Head of caudate nucleus (tissue), 42 donors: ENCODE results near the gene ERBB4.
"Not testable (repeated sequence)": the region's sequence is repeated elsewhere in the genome, so short reads cannot be mapped to it uniquely, and the experiment has no call there.

ENCODE experiments used
- DNase-seq, 42 donors: peaks; one replicate each; pipeline versions ENCODE4 v3.0.0 to v3.0.0-alpha.2; 2020 to 2021; ENCODE audit warnings: mixed read lengths in 7 of 42
- intact Hi-C: fragments of 100-400 bp; cut with DNase I; formaldehyde crosslinking; loops from one replicate; pipeline ENCODE4 v1.15.0; 2022

The ERBB4 gene

DNA sequence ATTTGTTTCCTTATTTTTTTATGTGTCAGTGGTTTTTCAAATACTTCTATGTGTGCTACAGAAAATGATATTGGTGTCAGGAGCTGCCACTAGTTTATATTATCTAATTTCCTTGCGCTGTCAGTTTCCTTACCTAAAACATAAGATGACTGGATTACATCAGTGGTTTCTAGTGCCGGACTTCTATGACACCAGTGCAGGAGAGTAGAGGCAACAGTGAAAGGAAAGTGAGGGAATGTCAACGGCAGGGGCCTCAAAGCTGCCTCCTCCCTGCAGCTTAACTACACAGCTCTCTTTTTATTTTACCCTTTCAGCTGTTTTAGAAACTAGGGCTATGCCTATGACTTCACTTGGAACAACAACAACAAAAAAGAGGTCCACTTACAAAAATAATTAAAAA is 6.5 kb downstream of the ERBB4 start:
- DNase-seq, result no peak
- intact Hi-C loops, result no loop called here

DNA sequence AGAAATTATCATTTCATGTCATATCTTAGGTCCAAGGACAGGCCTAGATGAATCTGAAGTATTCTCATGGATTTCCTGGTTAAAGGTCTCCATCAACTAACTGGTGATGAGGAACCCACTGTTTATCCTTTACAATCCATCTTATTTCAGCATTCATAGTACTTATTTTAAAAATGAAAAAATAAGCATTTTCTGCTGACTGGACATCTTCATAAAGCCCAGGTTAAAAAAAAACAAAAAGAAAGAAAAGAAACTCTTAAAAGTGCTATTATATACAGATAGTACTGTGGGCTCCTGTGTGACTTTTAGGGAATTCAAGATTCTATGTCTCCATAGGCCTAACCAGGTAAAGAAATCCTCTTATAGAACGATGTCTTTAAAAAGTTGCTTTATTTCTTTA is 7.1 kb downstream of the ERBB4 start:
- intact Hi-C loops, result no loop called here
- no peak for DNase-seq

DNA sequence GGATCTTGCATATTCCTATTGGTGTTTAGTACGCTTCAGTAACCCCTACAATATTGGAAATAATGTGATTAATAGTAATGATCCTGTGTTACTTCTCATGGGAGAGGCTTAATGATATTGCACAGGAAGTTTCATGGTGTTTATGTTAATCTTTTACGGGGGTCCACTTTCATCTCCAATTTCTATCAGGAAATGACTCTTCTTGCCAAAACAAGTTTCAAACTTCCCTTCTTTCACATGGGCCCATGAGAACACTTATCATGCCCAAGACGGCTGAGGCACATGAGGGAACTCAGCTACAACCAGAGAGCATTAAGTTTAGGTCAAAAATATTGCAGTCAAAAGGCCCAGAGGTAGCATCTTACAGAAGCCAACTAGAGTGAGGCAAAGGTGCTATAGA is 7.6 kb downstream of the ERBB4 start:
- intact Hi-C loops, result no loop called here
- no peak for DNase-seq

DNA sequence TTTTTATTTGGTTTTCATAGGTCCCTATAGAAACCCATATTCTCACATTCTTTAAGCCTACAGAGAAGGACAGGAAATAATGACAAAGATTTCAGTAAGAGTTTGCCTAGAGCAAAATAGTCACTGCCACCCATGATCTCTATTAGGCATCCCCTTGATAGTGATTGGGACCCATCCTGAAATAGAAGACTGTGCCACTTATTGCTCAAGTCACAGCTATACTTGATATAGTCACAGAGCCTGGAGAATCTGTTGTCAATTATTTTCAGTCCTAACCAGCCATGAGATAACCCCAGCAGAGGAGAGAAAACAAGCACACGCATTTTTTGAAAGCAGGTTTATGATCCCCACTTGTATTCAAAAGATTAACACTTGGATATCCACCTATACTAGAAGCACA is 8.2 kb downstream of the ERBB4 start:
- intact Hi-C loops, result no loop called here
- DNase-seq, result no peak

DNA sequence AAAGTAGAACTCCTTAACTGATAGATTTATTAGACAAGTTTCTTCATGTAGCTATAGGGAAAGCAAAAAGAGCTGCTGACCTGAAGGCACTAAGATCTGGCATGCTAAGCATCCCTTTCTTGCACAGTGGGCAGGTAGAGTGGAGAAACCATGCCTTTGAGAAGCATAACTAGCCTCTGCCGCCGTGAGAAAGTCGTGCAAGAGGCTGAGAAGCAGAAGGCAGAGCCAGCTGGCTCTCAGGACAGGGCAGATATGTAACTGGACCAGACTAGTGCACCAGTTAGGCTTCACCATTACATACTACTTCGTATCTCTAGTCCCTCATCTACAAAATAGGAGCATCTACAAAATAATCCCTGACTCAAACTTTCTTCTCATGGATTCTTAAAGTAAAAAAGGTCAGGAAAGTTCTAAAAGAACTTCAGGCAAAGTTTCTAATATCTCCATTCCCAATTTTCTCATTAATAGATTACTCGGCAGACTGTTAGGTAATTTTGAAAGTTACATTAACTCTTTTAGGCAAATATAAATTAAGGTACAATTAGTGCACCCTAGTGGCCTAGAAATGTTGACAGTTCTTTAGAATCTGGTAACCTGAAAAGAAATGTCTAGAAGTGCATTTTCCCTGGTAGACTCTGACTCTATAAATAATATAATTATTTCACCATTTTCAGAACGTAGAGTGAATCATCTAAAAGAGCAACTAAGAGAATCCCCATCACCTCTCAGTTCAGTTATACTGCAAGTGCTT is 10.3 kb downstream of the ERBB4 start:
- intact Hi-C loops, result loop anchor here (10.0 kb wide), 1 partner anchor 103 kb away; no protein-coding TSS in a partner anchor

DNA sequence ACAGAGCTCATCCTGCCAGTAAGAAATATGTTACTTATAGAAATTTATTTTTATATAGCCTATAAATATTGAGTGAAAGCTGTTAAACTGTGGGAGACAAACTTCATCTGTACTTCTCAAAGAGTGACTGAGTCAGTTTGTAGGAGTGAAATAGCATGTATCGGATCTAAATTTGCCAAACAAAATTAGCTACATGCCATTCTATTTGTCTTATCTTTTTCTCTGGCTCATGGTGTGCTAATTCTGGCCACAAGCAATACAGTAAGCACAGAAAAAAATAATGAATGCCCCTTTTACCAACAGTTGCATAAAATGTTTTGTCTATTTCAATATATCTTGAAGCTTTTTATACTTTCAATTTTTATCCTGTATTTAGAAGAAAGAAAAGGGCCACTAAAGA is 12.5 kb downstream of the ERBB4 start:
- DNase-seq, result no peak
- intact Hi-C loops, result loop anchor here (10.0 kb wide), 1 partner anchor 101 kb away; no protein-coding TSS in a partner anchor

More for the DNA sequence above, 10.3 kb downstream of the ERBB4 start:
- no peak for DNase-seq

DNA sequence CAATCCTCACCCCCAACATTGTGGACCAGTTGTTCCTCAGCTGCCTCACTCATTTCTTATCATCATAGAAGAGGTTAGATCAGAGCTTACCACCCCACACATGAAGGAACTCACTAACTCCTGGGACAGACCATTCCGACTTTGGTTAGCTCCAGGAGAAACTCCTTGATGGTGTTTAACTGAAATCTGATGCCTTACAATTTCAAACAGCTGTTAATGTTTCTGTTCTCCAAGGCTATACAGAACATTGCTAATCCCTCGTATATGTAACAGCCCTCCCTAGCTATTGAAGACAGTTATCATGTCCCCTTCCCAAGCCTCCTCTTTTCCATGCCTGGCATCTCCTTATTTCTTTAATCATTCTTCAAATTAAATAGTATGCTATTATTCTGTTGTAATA is 14.8 kb downstream of the ERBB4 start:
- intact Hi-C loops, result loop anchor here (10.0 kb wide), 1 partner anchor 99 kb away; no protein-coding TSS in a partner anchor
- no peak for DNase-seq

DNA sequence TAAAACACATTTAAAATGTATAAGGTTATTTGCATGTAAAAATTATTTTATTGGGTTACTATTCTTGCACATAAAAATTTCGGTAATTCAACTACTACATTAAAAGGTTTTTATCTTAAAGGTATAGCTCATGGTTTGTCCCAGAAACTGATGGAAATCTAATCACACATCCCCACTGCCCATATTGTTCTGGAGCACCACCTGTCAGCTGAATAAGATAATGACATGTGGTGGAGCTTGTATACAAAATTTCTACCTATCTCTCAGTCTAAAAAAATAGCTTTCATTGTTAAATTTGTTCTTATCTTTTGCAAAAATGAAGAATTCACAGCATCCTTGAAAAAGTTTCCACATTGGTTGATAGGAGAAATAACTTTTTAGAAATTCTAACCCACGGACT is 18.3 kb downstream of the ERBB4 start:
- DNase-seq, result peak in 2 of 42 donors; percentile 37 to 38
- intact Hi-C loops, result loop anchor here (10.0 kb wide), 1 partner anchor 96 kb away; no protein-coding TSS in a partner anchor

DNA sequence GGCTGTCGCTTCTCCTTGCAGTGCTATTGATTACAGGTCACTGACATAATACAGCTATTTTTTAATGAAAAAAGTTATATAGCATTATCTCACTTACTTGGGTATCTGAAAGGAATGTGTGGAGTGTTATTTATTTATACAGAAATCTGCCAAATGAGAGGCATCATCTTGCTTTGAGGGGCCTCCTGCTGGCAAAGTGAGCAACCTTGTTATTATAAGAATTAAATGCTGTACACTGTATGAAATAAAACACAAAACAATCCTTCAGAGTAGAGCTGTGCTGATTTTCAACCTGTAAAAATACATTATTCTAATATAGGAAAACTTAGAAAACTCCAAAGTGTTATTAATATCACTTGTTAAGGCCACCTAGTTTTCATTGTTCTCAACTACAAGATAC is 20.9 kb downstream of the ERBB4 start:
- DNase-seq, result no peak
- intact Hi-C loops, result no loop called here

DNA sequence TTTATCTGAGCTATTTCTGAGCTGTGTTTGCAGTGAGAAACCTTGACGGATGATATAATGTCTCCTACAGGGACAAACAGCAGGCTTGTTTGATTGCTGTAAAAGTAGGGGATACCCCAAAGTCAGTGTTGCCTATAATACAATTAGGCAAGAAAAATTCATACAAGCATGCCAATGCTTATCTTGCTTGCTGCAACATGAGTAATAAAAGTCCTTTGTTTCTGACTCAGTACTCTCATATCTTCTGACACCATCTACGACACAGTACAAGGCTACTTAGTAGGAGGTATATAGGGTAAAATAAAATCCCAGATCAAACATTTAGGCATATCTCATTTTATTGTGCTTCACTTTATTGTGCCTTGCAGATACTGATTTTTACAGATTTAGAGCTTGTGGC is 33.0 kb downstream of the ERBB4 start:
- intact Hi-C loops, result no loop called here
- DNase-seq, result no peak

DNA sequence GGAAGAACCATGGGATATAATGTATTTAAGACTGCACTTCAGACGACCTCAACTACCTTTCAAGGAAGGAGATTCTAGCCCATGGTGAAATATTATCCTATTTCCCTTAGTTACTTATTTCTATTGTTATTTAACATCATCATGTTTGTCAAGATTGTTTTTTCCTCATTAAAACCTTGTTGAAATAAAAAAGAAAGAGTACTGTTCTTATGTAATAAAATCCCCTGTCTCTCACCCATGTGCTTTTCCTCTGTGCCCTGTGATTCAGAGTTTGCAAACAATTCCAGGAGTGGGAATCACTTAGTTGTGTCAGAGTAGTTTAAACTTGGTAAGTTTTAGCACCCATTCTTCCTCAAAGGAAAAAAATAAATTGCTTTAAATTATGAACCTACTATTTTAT is 43.6 kb downstream of the ERBB4 start:
- intact Hi-C loops, result no loop called here
- DNase-seq, result no peak

DNA sequence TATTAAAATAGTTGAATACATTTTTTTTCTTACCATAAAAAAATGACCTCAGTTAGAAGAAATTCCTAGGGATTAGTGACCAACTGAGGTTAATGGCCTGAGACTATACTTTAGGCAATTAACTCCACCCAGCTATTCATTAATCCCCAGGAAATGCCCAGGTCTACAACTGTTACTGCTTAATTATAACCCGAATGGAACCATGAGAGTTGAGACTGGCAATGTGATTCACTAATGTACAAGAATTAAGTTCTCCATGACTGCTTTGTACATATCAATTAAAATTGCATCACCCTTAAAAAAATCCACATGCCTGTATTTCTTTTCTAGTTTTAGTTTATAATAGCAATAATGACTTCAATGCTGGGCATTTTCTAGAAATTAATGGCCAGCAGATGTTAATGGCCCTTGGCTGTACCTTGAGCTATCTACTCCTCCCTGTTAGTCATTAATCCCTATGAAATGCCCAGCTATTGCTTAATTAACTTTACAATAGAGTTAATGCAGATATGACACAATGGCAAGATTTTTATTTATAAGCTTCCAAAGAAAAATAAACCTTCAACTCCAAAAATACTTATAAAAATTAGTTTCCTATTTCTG is 44.1 kb downstream of the ERBB4 start:
- intact Hi-C loops, result no loop called here
- no peak for DNase-seq

DNA sequence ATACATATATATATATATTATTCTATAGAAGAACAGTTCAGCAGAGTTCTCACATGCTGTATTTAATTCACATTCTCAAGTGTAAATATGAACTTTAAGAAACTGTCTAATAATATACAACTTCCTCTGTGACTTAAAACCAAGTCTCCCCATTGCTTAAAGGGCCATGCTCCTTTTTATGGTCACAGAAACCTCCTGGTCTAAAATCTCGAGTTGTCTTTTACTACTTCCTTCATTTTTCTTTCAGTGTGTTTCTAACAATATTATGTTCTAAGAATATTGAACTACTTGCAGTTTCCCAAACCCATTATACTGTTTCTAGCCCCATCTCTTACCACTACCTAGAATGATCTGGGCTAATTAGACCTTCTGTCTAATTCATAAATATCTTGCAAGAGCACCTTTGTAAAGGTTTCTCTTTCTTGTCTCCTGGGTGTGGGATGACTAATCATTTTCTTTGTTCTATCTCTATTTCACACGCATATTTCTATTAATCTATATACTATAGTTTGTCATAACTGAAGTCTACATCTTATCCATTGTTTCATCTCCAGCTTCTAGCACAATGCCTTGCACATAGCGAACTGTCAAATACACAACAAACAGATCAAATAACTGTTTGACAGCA is 48.8 kb downstream of the ERBB4 start:
- no peak for DNase-seq
- intact Hi-C loops, result no loop called here

DNA sequence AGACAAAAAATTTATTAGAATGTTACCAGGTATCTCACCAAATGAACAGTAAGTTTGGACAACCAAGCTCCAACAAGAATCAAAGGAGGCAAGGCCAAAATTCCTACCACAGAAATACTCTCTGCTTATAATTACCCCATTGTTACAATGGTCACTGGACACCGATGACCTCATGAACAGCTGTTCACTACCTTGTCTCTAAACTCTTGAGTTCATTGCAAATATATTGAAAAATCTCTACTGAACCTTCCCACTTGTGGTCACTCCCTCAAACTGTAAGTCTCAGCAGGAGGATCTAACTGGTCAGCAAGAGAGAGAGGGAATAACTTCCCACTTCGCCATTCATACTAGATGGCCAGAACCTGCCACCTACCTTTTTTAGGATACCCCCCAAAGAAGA is 50.0 kb downstream of the ERBB4 start:
- peak in 1 of 42 donors; percentile 8 for DNase-seq
- intact Hi-C loops, result no loop called here

DNA sequence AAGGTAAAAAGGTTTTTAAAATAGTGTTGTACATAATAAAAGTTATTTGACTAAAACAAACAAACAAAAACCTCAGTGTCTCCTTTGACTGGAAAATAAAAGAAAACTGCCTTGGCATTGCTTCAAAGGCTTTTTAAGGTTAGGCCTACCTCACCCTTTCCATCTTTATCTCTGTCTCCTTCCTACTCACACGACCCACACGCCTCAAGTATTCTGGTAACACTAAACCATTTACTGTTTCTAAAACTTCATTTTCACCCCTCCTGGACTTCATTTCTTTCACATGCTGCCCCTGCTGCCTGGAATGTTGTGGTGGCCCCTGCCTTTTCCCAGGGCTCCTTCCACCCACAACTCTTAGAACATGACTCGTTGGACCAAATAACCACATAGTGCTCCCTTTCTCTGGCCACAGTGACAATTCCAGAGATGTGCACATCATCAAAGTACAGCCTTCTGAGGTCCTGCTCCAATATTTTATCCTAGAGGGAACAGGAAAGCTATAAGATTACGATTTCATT is 54.0 kb downstream of the ERBB4 start:
- intact Hi-C loops, result no loop called here
- peak in 7 of 42 donors; percentile 8 to 44 (median 13) for DNase-seq

DNA sequence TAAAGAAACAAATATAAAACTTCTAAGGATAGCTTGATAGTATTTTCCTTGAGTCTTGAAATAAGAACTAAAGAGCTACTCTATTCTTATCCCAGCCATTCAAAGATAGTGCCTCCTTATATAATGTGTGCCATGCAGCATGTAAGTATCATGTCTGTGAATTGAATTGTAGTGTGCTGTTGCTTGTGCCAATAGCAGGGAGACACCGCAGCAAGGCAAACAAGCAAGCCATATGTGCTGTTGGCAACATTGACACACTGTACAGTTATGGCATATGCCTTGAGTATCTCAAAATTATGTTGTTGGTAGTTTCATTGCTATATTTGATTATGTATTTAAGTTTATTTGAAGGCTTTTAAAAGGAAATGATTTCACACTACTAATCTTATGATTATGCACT is 58.2 kb downstream of the ERBB4 start:
- DNase-seq, result no peak
- intact Hi-C loops, result no loop called here

DNA sequence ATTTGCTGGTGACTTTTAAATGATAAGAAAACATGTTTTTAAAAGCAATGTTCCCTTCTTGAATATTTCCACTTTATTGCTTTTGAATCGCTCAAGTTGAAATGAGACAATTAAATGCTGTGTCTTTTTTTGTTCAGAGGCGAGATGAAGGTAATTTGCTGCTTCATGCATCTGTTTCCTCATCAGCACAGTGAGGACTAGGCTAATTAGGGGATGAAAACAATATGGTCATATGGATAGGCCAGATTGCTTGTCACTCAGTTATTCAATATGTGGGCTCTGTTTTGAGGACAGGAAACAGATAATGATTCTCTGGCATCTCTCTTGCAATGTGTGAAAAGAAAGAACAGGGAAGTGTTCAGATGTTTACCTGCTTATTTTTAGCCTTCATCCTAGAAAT is 61.0 kb downstream of the ERBB4 start:
- intact Hi-C loops, result no loop called here
- no peak for DNase-seq

DNA sequence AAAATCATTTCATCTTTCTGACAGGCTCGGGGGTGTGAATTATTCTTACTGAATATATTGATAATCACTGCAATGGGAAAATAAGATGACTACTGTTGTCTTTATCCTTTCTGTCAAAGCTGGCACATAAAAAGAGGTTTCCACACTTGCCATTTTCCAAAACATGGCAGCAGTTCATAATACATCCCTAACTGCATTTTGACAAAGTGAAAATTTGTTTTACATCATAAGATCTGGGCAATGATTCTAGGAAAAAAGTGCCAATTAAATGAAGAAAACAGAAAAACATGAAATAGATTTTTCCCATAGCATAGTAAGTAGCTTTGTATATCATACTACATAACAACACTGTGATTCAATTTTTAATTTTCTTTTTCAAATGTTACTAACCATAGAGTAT is 65.4 kb downstream of the ERBB4 start:
- intact Hi-C loops, result no loop called here
- no peak for DNase-seq

DNA sequence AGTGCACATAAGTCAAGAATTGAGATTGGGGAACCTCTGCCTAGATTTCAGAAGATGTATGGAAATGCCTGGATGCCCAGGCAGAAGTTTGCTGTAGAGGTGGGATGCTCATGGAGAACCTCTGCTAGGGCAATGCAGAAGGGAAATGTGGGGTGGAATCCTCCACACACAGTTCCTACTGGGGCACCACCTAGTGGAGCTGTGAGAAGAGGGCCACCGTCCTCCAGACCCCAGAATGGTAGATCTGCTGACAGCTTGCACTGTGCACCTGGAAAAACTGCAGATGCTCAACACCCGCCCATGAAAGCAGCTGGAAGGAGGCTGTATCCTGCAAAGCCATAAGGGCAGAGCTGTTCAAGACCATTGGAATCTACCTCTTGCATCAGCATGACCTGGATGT is 71.1 kb downstream of the ERBB4 start:
- intact Hi-C loops, DNase-seq: not testable (repeated sequence)

DNA sequence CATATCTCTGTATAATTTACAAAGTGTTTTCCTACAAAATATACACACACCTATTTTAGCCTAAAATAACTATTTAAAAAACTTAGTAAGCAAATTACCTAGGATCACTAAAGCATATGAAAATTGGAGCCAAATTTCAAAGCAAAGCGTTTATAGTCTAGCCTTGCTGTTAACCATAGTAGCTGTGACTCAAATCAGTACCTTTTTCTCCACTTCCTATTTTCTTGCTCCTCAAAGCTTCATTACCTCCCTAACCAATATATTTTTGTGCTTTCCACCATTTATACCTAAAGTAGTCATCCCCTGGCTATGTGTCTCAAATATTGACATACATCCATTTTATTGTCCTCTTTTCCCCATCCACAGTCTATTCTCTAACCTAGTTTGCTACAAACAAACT is 73.1 kb downstream of the ERBB4 start:
- intact Hi-C loops, result no loop called here
- no peak for DNase-seq
